ENCODE results near the gene CD99L2. TPM values are rescaled to one million over a fixed set of nuclear protein-coding genes. Genes with fewer than 3 reads are reported as not detected.

CD99L2 gene
- total RNA-seq, 1 experiment from 2014 or later: 156 TPM

DNA sequence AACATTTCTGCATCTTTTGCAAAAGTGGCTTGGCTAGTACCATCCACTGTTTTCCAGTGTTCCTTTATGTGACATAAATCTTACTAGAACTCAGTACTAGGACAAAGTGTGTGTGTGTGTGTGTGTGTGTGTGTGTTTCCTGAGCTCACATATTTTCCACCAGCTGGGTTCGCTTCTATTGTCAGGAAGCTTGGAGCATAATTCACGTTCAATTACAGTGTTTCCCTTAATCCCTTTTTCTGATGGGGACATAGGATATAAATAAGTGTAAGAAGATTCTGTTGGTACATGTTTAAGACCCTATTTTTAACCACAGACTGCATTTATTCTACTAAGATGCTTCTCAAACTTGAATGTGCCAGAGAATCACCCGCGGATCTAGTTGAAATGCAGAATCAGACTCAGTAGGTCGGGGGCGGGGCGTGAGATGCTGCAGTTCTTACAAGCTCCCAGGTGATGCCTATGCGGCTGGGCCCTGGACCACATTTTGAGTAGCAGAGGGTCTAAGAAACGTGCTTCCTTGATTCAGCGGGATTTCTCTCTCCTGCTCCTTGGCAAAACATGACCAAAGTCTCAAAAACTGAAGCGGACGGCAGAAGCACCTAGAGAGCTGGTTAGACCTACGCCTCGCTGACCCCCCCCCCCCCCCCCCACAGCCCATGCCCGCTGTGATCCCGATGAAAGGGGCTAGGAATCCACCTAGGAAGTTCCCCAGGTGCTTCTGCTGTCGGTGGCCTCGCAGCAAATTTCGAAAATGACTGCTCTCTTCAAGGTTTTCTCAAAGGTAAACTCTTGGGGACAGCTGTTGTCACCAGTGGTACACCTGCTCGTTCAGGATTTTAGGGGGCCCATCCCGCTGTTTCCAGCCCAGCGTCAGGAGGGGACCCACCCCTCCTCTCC lies 797 bp downstream of the CD99L2 start:
- BruUV-seq (replicated peaks): TSS peak; percentile 88
- Histone ChIP-seq H3K27me3 (ENCODE audit: control insufficient read depth, insufficient read depth, low read length) (no peaks in the 10 kb centered on the region), H3K36me3 (ENCODE audit: control insufficient read depth, insufficient read depth, low read length) (no peaks in the 10 kb centered on the region), H3K9me3 (ENCODE audit: control insufficient read depth, insufficient read depth, low read depth, low read length) (no peaks in the 10 kb centered on the region), H3K27ac (ENCODE audit: low read length) (peak overlapping the region; percentile 83), H3K4me1 (ENCODE audit: control insufficient read depth, insufficient read depth, low read length) (peaks cover 12% of the 10 kb centered on the region), H3K4me3 (ENCODE audit: low read depth in 2 of 2, low read length in 2 of 2) (peak overlapping the region; percentile 80 to 81)
- intact Hi-C loops (cut with micrococcal nuclease; ENCODE audit: unreplicated experiment): loop anchor here (5.0 kb wide), 1 partner anchor 85 kb away; the partner anchor contains the start of gene HMGB3
- ChIA-PET CTCF (no interaction called here), POLR2A (interaction anchor here (0.6 kb wide), 2 partner anchors 47 to 92 kb away, joined by 3 to 7 read pairs; no protein-coding TSS in a partner anchor)
- ATAC-seq: no peak; the same call in 1 of the 2 replicates
- no peak for DNase-seq (ENCODE audit: low read depth, low spot score)
- in situ Hi-C loops (cut with HindIII; ENCODE audit: low pct_unique_long_range_greater_than_20kb, low sequenced_read_pairs): no loop called here
- TF ChIP-seq POLR2AphosphoS5 (IDR thresholded peaks at IDR 0.05; ENCODE audit: low read depth, low read length): no peak
- TF ChIP-seq, protein P1, sequence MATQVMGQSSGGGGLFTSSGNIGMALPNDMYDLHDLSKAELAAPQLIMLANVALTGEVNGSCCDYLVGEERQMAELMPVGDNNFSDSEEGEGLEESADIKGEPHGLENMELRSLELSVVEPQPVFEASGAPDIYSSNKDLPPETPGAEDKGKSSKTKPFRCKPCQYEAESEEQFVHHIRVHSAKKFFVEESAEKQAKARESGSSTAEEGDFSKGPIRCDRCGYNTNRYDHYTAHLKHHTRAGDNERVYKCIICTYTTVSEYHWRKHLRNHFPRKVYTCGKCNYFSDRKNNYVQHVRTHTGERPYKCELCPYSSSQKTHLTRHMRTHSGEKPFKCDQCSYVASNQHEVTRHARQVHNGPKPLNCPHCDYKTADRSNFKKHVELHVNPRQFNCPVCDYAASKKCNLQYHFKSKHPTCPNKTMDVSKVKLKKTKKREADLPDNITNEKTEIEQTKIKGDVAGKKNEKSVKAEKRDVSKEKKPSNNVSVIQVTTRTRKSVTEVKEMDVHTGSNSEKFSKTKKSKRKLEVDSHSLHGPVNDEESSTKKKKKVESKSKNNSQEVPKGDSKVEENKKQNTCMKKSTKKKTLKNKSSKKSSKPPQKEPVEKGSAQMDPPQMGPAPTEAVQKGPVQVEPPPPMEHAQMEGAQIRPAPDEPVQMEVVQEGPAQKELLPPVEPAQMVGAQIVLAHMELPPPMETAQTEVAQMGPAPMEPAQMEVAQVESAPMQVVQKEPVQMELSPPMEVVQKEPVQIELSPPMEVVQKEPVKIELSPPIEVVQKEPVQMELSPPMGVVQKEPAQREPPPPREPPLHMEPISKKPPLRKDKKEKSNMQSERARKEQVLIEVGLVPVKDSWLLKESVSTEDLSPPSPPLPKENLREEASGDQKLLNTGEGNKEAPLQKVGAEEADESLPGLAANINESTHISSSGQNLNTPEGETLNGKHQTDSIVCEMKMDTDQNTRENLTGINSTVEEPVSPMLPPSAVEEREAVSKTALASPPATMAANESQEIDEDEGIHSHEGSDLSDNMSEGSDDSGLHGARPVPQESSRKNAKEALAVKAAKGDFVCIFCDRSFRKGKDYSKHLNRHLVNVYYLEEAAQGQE (IDR thresholded peaks at IDR 0.05; ENCODE audit: insufficient read depth in 1 of 2, low read depth in 2 of 2, low read length in 1 of 2): no peak
- TF ChIP-seq SIN3A (IDR thresholded peaks at IDR 0.05; ENCODE audit: borderline replicate concordance, insufficient read depth, low read depth, low read length): no peak
- TF ChIP-seq, protein P2, sequence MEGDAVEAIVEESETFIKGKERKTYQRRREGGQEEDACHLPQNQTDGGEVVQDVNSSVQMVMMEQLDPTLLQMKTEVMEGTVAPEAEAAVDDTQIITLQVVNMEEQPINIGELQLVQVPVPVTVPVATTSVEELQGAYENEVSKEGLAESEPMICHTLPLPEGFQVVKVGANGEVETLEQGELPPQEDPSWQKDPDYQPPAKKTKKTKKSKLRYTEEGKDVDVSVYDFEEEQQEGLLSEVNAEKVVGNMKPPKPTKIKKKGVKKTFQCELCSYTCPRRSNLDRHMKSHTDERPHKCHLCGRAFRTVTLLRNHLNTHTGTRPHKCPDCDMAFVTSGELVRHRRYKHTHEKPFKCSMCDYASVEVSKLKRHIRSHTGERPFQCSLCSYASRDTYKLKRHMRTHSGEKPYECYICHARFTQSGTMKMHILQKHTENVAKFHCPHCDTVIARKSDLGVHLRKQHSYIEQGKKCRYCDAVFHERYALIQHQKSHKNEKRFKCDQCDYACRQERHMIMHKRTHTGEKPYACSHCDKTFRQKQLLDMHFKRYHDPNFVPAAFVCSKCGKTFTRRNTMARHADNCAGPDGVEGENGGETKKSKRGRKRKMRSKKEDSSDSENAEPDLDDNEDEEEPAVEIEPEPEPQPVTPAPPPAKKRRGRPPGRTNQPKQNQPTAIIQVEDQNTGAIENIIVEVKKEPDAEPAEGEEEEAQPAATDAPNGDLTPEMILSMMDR (IDR thresholded peaks at IDR 0.05): no peak
- no peak for TF ChIP-seq TCF7L2 (IDR thresholded peaks at IDR 0.05; ENCODE audit: low read depth, low read length)

DNA sequence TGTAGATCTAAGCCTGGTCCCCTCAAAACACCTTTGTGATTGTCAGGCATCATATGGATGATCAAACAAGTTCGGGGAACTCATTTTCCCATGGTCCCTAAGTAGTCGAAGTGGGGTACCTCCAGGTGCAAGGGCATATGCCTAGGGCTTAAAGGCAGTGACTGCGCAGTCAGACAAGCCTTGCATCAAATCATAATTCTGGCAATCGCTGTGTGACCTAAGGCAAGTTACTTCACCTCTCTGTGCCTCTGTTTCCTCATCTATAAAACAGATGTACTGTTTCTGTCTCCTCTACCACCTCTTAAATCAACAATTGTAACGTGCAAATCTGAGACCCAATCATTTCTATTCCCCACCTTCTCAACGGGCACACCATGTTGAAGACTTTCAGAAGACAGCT lies 1.8 kb downstream of the CD99L2 start:
- in situ Hi-C loops (cut with HindIII; ENCODE audit: low pct_unique_long_range_greater_than_20kb, low sequenced_read_pairs): no loop called here
- intact Hi-C loops (cut with micrococcal nuclease; ENCODE audit: unreplicated experiment): loop anchor here (5.0 kb wide), 1 partner anchor 86 kb away; the partner anchor contains the start of gene HMGB3
- BruUV-seq (replicated peaks): no TSS peak

More for the DNA sequence above, 1.8 kb downstream of the CD99L2 start:
- no peaks in the 10 kb centered on the region for H3K27me3 ChIP-seq (ENCODE audit: control insufficient read depth, insufficient read depth, low read length)
- no peak for DNase-seq (ENCODE audit: low read depth, low spot score)
- H3K4me3 ChIP-seq (ENCODE audit: low read depth in 2 of 2, low read length in 2 of 2): peak overlapping the region in 1 of 2 experiments; percentile 81; a peak in 2 of 4 replicates
- no peaks in the 10 kb centered on the region for H3K36me3 ChIP-seq (ENCODE audit: control insufficient read depth, insufficient read depth, low read length)
- CTCF ChIA-PET: no interaction called here
- peaks cover 12% of the 10 kb centered on the region for H3K4me1 ChIP-seq (ENCODE audit: control insufficient read depth, insufficient read depth, low read length)
- 0 out of 2 replicates have a peak overlapping the region, but pooled peaks have one; percentile 36 for H3K27ac ChIP-seq (ENCODE audit: low read length)
- H3K9me3 ChIP-seq (ENCODE audit: control insufficient read depth, insufficient read depth, low read depth, low read length): no peaks in the 10 kb centered on the region
- TF ChIP-seq TCF7L2 (IDR thresholded peaks at IDR 0.05; ENCODE audit: low read depth, low read length): no peak
- TF ChIP-seq, protein P2 (IDR thresholded peaks at IDR 0.05): no peak
- TF ChIP-seq POLR2AphosphoS5 (IDR thresholded peaks at IDR 0.05; ENCODE audit: low read depth, low read length): no peak
- TF ChIP-seq SIN3A (IDR thresholded peaks at IDR 0.05; ENCODE audit: borderline replicate concordance, insufficient read depth, low read depth, low read length): no peak
- TF ChIP-seq, protein P1 (IDR thresholded peaks at IDR 0.05; ENCODE audit: insufficient read depth in 1 of 2, low read depth in 2 of 2, low read length in 1 of 2): no peak
- ATAC-seq: no peak
- POLR2A ChIA-PET: no interaction called here
